Thyroid gland (tissue), 4 donors: Measurements from ENCODE around the gene SEL1L3. TPM values are rescaled to one million over a fixed set of nuclear protein-coding genes. Genes with fewer than 3 reads are reported as not detected.

Experiments
- DNase-seq, 2 donors: peaks; one replicate each; pipeline ENCODE4 v3.0.0-alpha.2; 2019
- H3K27ac ChIP-seq, 3 donors: fragments of 200-600 bp; sonication (generic); 1 replicate in 2 of 3; 2 replicates in 1 of 3; pipeline ENCODE4 v1.5.1; 2016 to 2019; ENCODE audit warnings: mild to moderate bottlenecking in 1 of 3, moderate library complexity in 1 of 3
- H3K27me3 ChIP-seq: fragments of 200-600 bp; sonication (generic); one replicate; pipeline ENCODE4 v1.5.1; 2019
- H3K36me3 ChIP-seq, 2 donors: fragments of 200-600 bp; sonication (generic); one replicate each; pipeline ENCODE4 v1.5.1; 2016 to 2019
- H3K4me1 ChIP-seq, 2 donors: fragments of 200-600 bp; sonication (generic); one replicate each; pipeline ENCODE4 v1.5.1; 2017 to 2019
- H3K4me3 ChIP-seq, 3 donors: fragments of 200-600 bp; sonication (generic); replicated peaks in 1 of 3; 1 replicate in 2 of 3; 2 replicates in 1 of 3; pipeline ENCODE4 v1.5.1; 2016; ENCODE audit warnings: mild to moderate bottlenecking in 1 of 3
- H3K9me3 ChIP-seq: fragments of 200-600 bp; sonication (generic); one replicate; pipeline ENCODE4 v1.5.1; 2017
- POLR2A ChIP-seq, 2 donors: fragments of 450-650 bp; IDR thresholded peaks; one replicate each; pipeline ENCODE4 v1.6.1; 2017; ENCODE audit warnings: antibody characterized with exemption in 2 of 2, mild to moderate bottlenecking in 2 of 2, moderate library complexity in 1 of 2
- WGBS, 2 donors: methylation state at CpG; one replicate each; pipeline ENCODE4 v1.1.5; 2017; 5-methylcytosine and 5-hydroxymethylcytosine counted together
- intact Hi-C: fragments of 100-400 bp; cut with DNase I; formaldehyde crosslinking; loops from one replicate; pipeline ENCODE4 v1.15.1; 2023
- total RNA-seq, 4 donors: library from RNA; depleted of rRNA; stranded (reverse); fragments of >200 nt; gene quantifications; one replicate each; pipeline ENCODE4 v1.2.3, GENCODE V29; 2016
- TF ChIP-seq, protein P1 (sequence below), 6 experiments: fragments of 200-600 bp in 3 of 6; fragments of 450-650 bp in 3 of 6; sonication (generic) in 3 of 6; IDR thresholded peaks; one replicate each; pipeline ENCODE4 v1.5.1; 2016 to 2019; ENCODE audit warnings: antibody characterized with exemption in 6 of 6, mild to moderate bottlenecking in 2 of 6, inconsistent platforms in 1 of 6, moderate library complexity in 1 of 6

SEL1L3 gene
- total RNA-seq, 4 donors from 2014 or later, result 18.5 to 81.4 (median 32.4) TPM

DNA sequence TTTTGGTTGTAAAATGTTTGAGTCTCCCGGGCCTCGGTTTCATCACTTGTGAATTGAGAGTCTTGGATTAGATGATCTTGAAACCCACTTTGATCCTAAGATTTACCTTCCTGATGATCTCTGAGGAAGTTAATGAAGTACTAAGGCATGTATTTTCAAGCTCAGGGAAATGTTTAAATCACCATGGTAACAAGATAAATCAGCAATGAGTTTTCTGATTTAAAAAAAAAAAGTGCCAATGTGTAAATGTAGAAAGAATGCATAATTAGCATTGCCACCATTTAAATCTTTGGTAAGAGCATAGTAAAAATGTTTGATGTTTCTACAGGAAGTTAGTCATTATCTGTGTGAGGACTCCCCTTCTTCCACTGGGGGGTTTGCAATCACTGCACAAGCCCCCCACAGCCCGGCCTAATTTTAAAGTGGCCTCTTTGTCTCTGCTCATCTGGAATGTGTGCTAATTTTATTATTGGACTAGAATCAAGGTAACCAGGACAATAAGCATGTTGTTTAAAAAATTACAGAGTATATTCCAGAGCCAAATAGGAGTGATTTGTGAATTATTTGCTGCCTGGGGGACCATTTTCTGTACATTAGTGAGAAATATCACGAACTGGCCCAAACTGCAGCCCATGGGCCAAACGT, 113.5 kb downstream of the SEL1L3 start:
- Histone ChIP-seq H3K4me1 (peaks cover 0 to 6% of the 10 kb centered on the region in 2 donors), H3K4me3 (no peak overlapping the region), H3K27ac (no peak overlapping the region), H3K27me3 (no peaks in the 10 kb centered on the region), H3K36me3 (no peaks in the 10 kb centered on the region), H3K9me3 (no peaks in the 10 kb centered on the region)
- WGBS, 2 donors, result 80 to 83% methylated on average over 5 of the region's 5 CpGs
- intact Hi-C loops, result no loop called here
- no peak for DNase-seq
- TF ChIP-seq, protein P1, sequence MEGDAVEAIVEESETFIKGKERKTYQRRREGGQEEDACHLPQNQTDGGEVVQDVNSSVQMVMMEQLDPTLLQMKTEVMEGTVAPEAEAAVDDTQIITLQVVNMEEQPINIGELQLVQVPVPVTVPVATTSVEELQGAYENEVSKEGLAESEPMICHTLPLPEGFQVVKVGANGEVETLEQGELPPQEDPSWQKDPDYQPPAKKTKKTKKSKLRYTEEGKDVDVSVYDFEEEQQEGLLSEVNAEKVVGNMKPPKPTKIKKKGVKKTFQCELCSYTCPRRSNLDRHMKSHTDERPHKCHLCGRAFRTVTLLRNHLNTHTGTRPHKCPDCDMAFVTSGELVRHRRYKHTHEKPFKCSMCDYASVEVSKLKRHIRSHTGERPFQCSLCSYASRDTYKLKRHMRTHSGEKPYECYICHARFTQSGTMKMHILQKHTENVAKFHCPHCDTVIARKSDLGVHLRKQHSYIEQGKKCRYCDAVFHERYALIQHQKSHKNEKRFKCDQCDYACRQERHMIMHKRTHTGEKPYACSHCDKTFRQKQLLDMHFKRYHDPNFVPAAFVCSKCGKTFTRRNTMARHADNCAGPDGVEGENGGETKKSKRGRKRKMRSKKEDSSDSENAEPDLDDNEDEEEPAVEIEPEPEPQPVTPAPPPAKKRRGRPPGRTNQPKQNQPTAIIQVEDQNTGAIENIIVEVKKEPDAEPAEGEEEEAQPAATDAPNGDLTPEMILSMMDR (IDR thresholded peaks at IDR 0.05), result no peak
- TF ChIP-seq POLR2A (IDR thresholded peaks at IDR 0.05), result no peak

DNA sequence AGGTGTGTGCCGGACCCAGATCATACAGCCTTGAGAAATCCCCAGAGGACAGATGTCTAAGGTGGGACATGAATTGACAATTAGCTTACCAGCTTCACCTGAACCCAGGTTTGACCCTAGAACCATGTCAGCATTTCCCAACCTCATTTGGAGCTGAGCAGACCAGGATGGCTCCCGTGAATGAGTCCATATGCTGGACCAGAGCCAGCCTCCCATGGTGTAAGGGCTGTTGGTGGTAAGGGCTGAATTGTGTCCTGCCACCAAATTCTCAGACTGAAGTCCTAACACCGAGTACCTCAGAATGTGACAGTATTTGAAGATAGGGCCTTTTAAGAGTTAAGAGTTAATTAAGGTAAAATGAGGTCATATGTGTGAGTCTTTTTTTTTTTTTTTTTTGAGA, 118.8 kb downstream of the SEL1L3 start:
- DNase-seq, result no peak
- Histone ChIP-seq H3K9me3 (no peaks in the 10 kb centered on the region), H3K27ac (no peak overlapping the region), H3K4me1 (no peaks in the 10 kb centered on the region), H3K27me3 (no peaks in the 10 kb centered on the region), H3K4me3 (no peak overlapping the region), H3K36me3 (no peaks in the 10 kb centered on the region)
- 80 to 84% methylated on average over 3 of the region's 3 CpGs for WGBS, 2 donors
- intact Hi-C loops, result no loop called here
- TF ChIP-seq POLR2A (IDR thresholded peaks at IDR 0.05), result no peak
- TF ChIP-seq, protein P1 (IDR thresholded peaks at IDR 0.05), result no peak

DNA sequence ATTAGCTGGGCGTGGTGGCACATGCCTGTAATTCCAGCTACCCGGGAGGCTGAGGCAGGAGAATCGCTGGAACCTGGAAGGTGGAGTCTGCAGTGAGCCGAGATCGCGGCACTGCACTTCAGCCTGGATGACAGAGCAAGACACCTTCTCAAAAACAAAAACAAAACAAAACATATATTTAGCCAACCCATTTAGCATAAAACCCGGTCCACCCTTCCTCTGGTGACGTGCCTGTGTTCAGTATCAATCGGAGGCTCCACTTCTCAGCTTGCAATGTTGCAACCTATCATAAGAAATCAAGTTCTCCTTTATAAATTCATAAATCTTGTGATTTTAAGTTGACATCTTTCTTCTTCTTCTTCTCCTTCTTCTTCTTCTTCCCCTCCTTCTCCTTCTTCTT, 133.2 kb downstream of the SEL1L3 start:
- Histone ChIP-seq H3K36me3 (no peaks in the 10 kb centered on the region), H3K4me3 (no peak overlapping the region), H3K27me3 (no peaks in the 10 kb centered on the region), H3K4me1 (peaks cover 3 to 12% of the 10 kb centered on the region in 2 donors), H3K27ac (no peak overlapping the region), H3K9me3 (no peaks in the 10 kb centered on the region)
- TF ChIP-seq, protein P1 (IDR thresholded peaks at IDR 0.05), result no peak
- TF ChIP-seq POLR2A (IDR thresholded peaks at IDR 0.05), result no peak
- 91 to 93% methylated on average over 9 of the region's 9 CpGs for WGBS, 2 donors
- DNase-seq, result no peak
- intact Hi-C loops, result no loop called here

DNA sequence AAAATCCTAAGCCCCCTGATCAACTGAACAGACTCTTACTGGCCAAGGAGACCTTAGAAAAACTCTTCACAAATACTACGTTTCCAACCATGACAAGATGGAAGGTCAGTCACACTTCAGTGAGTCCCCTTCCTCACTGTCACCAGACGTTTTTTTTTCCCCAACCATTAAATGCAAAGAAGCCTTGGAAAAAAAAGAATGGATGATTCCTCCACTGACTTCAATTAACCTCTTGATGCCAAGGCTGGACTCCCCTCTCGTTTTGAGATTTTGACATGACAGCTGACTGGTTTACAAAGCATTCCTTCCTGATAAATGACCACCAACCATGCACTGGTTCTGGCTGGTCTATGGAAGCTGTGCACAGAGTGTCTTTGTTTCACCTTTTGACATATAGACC, 133.9 kb downstream of the SEL1L3 start:
- no peak overlapping the region for H3K27ac ChIP-seq
- intact Hi-C loops, result no loop called here
- H3K36me3 ChIP-seq, result no peaks in the 10 kb centered on the region
- TF ChIP-seq, protein P1 (IDR thresholded peaks at IDR 0.05), result no peak
- no peak for TF ChIP-seq POLR2A (IDR thresholded peaks at IDR 0.05)
- H3K4me3 ChIP-seq, result no peak overlapping the region
- 13 to 31% methylated on average over 3 of the region's 3 CpGs for WGBS, 2 donors
- H3K9me3 ChIP-seq, result no peaks in the 10 kb centered on the region
- no peaks in the 10 kb centered on the region for H3K27me3 ChIP-seq
- no peak for DNase-seq
- peaks cover 3 to 12% of the 10 kb centered on the region in 2 donors for H3K4me1 ChIP-seq

DNA sequence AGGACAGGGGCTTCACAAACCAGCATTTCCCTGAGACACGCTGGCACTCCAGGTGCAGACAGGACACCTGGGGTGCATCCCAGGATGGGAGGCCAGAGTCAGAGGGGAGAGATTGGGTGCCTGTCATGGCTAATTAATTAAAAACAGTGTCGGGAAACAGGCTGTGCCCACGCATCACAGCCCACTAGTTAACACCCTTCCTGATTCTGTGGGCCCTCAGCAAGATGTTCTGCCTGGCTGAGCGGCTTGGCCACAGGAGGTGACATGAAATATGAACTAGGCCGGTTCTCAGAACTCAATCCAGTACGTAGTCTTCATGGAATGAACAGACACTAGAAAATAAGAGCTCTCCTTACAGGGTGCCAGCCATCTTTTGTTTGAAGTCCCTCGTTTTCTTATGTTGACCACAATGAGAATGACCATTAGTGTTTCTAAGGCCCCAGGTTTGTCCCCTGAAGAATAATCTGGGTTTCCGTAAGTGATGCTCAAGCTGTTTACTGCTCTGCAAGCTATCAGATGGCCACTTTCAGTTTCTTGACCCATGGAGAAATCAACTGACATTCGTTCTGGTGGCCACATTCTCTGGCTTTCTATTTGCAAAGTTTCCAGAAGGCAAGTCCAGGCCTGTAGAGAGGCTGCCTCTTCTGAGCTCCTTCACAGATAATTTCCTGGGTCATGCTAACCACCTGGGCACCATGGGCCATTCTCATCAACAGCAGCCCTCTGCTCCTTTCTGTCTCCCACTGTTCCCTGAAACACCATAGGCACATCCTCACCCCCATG, 134.9 kb downstream of the SEL1L3 start:
- no peak for DNase-seq
- Histone ChIP-seq H3K4me3 (no peak overlapping the region), H3K9me3 (no peaks in the 10 kb centered on the region), H3K36me3 (no peaks in the 10 kb centered on the region), H3K4me1 (peaks cover 3 to 12% of the 10 kb centered on the region in 2 donors), H3K27ac (no peak overlapping the region), H3K27me3 (no peaks in the 10 kb centered on the region)
- intact Hi-C loops, result no loop called here
- 81 to 85% methylated on average over 9 of the region's 9 CpGs for WGBS, 2 donors
- no peak for TF ChIP-seq POLR2A (IDR thresholded peaks at IDR 0.05)
- TF ChIP-seq, protein P1 (IDR thresholded peaks at IDR 0.05), result no peak
